A673 (cell line): ENCODE measurements around the gene TNFRSF21. TPM values are rescaled to one million over a fixed set of nuclear protein-coding genes. Genes with fewer than 3 reads are reported as not detected.

Experiments used
- BruUV-seq: library from RNA; stranded (reverse); fragments of 400-500 nt; replicated peaks from 2 replicates; lab custom pipeline; 2021; lab: Mats Ljungman, UMichigan
- CTCF ChIA-PET: fragments of 300-600 bp; sonication (Branson Sonifier 250); formaldehyde crosslinking; loops from one replicate; lab custom pipeline; 2022; ENCODE audit warnings: antibody characterized with exemption; lab: Charles Lee
- POLR2A ChIA-PET: fragments of 300-600 bp; sonication (Branson Sonifier 250); formaldehyde crosslinking; loops from one replicate; lab custom pipeline; 2022; ENCODE audit warnings: antibody characterized with exemption; ENCODE audit not compliant: low non-redundant PET; lab: Charles Lee
- DNase-seq: peaks from one replicate; pipeline ENCODE4 v3.0.0-alpha.2; 2015; ENCODE audit warnings: low spot score
- H3K27ac ChIP-seq: fragments of 200-600 bp; sonication (generic); 2 replicates; pipeline ENCODE4 v1.5.1; 2016; ENCODE audit warnings: mixed run types, low read depth, mild to moderate bottlenecking, mixed read lengths, antibody characterized with exemption, low read length; ENCODE audit not compliant: poor library complexity, severe bottlenecking
- H3K27me3 ChIP-seq: fragments of 200-600 bp; sonication (generic); replicated peaks from 2 replicates; pipeline ENCODE4 v1.6.1; 2017; ENCODE audit warnings: mixed run types, low read depth, mild to moderate bottlenecking, mixed read lengths, antibody characterized with exemption, low read length; ENCODE audit not compliant: insufficient read depth, poor library complexity
- H3K36me3 ChIP-seq: fragments of 200-600 bp; sonication (generic); 2 replicates; pipeline ENCODE4 v1.6.1; 2016; ENCODE audit warnings: mixed run types, mild to moderate bottlenecking, mixed read lengths, antibody characterized with exemption, low read length; ENCODE audit not compliant: insufficient read depth, poor library complexity, severe bottlenecking
- H3K4me1 ChIP-seq: fragments of 200-600 bp; sonication (generic); 2 replicates; pipeline ENCODE4 v1.6.1; 2017; ENCODE audit warnings: mixed run types, mild to moderate bottlenecking, mixed read lengths, antibody characterized with exemption, low read length; ENCODE audit not compliant: insufficient read depth, poor library complexity, severe bottlenecking
- H3K4me3 ChIP-seq: fragments of 200-600 bp; sonication (generic); 2 replicates; pipeline ENCODE4 v1.5.1; 2016; ENCODE audit warnings: low read depth, mixed run types, mild to moderate bottlenecking, mixed read lengths, low read length; ENCODE audit not compliant: poor library complexity, severe bottlenecking
- H3K9me3 ChIP-seq: fragments of 200-600 bp; sonication (generic); 2 replicates; pipeline ENCODE4 v1.6.1; 2016; ENCODE audit warnings: mixed run types, low read depth, mild to moderate bottlenecking, mixed read lengths, antibody characterized with exemption, low read length; ENCODE audit not compliant: poor library complexity, severe bottlenecking
- EZH2 ChIP-seq: fragments of 200-600 bp; sonication (generic); IDR thresholded peaks from 2 replicates; pipeline ENCODE4 v1.6.1; 2017; ENCODE audit warnings: borderline replicate concordance, low read depth, mild to moderate bottlenecking, mixed read lengths, antibody characterized with exemption, low read length; ENCODE audit not compliant: poor library complexity, severe bottlenecking
- intact Hi-C: fragments of 100-400 bp; cut with micrococcal nuclease; formaldehyde crosslinking; loops from one replicate; pipeline ENCODE4 v1.10.0; 2022; ENCODE audit not compliant: unreplicated experiment
- total RNA-seq: library from RNA; stranded (reverse); gene quantifications from 2 replicates; pipeline ENCODE4 v1.2.3, GENCODE V29; 2021
- TF ChIP-seq, protein P1 (sequence below): fragments of 300-800, 200-600 bp; sonication (generic); conservative IDR thresholded peaks from 2 replicates; pipeline ENCODE4 v1.5.1; 2017; ENCODE audit warnings: low read depth, mild to moderate bottlenecking, antibody characterized with exemption, low read length, moderate library complexity, mixed read lengths

TNFRSF21 gene
- total RNA-seq, 1 experiment from 2014 or later, result 36.0 TPM

DNA sequence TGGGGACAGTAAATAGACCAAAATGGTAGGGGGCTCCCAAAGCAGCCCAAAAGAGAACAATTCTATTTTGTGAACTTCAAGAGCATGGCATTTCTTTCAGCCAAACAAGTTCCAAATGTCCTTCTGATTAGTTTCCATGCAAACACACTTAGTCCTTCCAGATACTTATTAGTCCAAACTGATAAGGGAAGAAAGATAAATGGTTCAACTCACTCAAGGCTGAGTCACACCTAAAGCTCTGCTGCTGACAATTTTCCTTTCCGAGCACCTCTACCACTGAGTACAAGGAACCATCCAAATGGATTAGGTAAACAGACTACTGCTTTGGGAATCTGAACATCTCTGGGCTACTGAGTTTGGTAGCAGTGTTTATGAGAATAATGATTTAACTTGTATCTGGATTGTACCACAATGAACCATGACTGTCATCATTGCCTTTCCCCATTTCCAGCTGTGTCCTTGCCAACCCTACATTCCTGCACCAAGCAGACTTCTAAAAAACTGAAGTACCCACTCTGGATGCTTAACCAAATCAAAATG, 71.2 kb downstream of the TNFRSF21 start:
- no TSS peak for BruUV-seq
- CTCF ChIA-PET, result no interaction called here
- H3K27ac ChIP-seq, result no peak overlapping the region
- H3K4me3 ChIP-seq, result no peak overlapping the region
- peaks cover 18% of the 10 kb centered on the region for H3K4me1 ChIP-seq
- intact Hi-C loops, result no loop called here
- TF ChIP-seq, protein P1, sequence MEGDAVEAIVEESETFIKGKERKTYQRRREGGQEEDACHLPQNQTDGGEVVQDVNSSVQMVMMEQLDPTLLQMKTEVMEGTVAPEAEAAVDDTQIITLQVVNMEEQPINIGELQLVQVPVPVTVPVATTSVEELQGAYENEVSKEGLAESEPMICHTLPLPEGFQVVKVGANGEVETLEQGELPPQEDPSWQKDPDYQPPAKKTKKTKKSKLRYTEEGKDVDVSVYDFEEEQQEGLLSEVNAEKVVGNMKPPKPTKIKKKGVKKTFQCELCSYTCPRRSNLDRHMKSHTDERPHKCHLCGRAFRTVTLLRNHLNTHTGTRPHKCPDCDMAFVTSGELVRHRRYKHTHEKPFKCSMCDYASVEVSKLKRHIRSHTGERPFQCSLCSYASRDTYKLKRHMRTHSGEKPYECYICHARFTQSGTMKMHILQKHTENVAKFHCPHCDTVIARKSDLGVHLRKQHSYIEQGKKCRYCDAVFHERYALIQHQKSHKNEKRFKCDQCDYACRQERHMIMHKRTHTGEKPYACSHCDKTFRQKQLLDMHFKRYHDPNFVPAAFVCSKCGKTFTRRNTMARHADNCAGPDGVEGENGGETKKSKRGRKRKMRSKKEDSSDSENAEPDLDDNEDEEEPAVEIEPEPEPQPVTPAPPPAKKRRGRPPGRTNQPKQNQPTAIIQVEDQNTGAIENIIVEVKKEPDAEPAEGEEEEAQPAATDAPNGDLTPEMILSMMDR, result no peak
- no peak for TF ChIP-seq EZH2
- no peaks in the 10 kb centered on the region for H3K9me3 ChIP-seq
- no peaks in the 10 kb centered on the region for H3K36me3 ChIP-seq
- H3K27me3 ChIP-seq, result no peaks in the 10 kb centered on the region
- POLR2A ChIA-PET, result no interaction called here
- no peak for DNase-seq

DNA sequence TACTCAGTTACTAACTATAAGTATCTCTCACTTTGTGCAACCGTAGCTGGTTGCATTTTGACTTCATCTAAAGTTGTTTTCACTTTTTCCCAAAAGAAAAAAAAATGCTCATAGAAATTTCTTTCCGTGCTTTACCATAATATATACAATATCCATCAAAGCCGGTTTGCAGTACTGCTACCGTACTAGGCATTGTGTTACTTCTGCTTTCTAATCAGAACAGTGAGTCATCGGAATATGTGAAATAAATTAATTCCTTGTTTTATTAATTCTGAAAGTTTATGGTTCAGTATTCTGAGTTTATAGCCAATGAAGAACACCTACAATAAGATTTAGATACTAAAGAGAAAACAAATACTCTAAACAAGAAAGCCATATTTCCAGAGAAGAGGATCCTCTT, 72.5 kb downstream of the TNFRSF21 start:
- CTCF ChIA-PET, result no interaction called here
- TF ChIP-seq EZH2, result no peak
- TF ChIP-seq, protein P1, result no peak
- no TSS peak for BruUV-seq
- Histone ChIP-seq H3K36me3 (no peaks in the 10 kb centered on the region), H3K9me3 (no peaks in the 10 kb centered on the region), H3K4me1 (peaks cover 9% of the 10 kb centered on the region), H3K27me3 (no peaks in the 10 kb centered on the region), H3K27ac (no peak overlapping the region), H3K4me3 (no peak overlapping the region)
- intact Hi-C loops, result no loop called here
- DNase-seq, result no peak
- POLR2A ChIA-PET, result no interaction called here

DNA sequence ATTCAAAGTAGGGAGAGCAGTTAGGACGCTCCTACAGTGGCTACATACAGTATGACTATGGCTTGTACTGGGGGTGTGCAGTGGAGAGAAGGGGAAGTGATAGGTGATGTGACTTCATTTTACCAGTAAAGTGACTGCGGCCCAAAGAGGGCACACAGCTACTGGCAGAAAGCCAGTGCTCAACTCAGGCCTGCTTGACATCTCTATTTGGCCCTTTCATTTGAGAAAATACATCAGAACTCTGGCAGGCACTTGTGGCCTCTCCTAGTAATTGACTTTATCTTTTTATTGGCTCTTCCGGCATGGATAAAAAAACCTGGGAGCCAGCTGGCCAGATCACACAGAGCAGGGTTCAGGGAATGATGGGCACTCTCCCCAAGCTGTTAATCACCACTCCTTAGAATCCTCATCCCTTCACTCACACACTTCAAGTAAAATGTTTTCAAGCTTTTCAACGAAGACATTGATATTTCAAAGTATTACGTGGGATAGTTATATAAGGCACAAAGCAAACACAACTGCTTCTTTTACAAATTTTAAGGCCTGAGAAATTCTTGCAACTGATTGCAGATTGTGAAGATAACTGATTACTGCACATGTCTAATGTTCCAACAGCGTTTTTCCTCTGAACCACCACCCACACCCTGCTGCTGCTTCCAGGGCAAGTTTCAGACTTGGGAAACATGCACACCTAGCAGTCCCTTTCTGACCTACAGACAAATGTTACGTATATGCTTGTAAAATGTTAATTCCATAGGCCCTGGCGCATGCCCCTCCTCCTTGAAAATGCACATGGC, 73.5 kb downstream of the TNFRSF21 start:
- Histone ChIP-seq H3K4me1 (no peaks in the 10 kb centered on the region), H3K27ac (no peak overlapping the region), H3K9me3 (no peaks in the 10 kb centered on the region), H3K4me3 (no peak overlapping the region), H3K36me3 (no peaks in the 10 kb centered on the region), H3K27me3 (no peaks in the 10 kb centered on the region)
- DNase-seq, result no peak
- intact Hi-C loops, result no loop called here
- BruUV-seq, result no TSS peak
- ChIA-PET CTCF (no interaction called here), POLR2A (no interaction called here)
- TF ChIP-seq EZH2, result no peak
- TF ChIP-seq, protein P1, result no peak
